ENCODE data around the gene ZSWIM6. TPM values are rescaled to one million over a fixed set of nuclear protein-coding genes. Genes with fewer than 3 reads are reported as not detected.

Gene ZSWIM6
- total RNA-seq, 1 experiment from 2014 or later: 10.0 TPM

DNA sequence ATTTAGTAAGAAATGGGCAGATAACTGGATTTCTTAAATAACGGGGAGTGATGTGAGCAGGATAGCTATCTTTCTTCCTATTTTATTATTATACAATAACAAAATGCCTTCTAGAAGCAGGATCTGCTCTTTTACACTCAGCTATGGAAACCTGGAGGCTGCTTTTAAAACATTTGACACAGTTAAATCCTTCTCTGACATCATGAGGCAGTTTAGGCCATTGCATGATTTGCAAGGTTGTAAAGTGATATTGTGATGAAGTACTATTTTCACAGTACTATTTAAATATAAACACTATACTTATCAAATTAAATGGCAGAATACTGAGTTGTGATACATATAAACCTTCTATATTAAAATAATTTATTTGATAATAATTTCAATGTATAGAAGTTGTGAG is 93.9 kb downstream of the ZSWIM6 start:
- ChIA-PET CTCF (no interaction called here), POLR2A (no interaction called here)
- no peak overlapping the region for H3K27ac Mint-ChIP-seq (ENCODE audit: unreplicated experiment)
- intact Hi-C loops (cut with micrococcal nuclease; ENCODE audit: unreplicated experiment): no loop called here
- TF ChIP-seq, protein P1, sequence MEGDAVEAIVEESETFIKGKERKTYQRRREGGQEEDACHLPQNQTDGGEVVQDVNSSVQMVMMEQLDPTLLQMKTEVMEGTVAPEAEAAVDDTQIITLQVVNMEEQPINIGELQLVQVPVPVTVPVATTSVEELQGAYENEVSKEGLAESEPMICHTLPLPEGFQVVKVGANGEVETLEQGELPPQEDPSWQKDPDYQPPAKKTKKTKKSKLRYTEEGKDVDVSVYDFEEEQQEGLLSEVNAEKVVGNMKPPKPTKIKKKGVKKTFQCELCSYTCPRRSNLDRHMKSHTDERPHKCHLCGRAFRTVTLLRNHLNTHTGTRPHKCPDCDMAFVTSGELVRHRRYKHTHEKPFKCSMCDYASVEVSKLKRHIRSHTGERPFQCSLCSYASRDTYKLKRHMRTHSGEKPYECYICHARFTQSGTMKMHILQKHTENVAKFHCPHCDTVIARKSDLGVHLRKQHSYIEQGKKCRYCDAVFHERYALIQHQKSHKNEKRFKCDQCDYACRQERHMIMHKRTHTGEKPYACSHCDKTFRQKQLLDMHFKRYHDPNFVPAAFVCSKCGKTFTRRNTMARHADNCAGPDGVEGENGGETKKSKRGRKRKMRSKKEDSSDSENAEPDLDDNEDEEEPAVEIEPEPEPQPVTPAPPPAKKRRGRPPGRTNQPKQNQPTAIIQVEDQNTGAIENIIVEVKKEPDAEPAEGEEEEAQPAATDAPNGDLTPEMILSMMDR (IDR thresholded peaks at IDR 0.05; ENCODE audit: insufficient read depth in 1 of 2, low read depth in 1 of 2, low read length in 1 of 2, severe bottlenecking in 1 of 2, unreplicated experiment in 1 of 2): no peak
- H3K4me1 Mint-ChIP-seq (ENCODE audit: low read depth, unreplicated experiment): peaks cover 5% of the 10 kb centered on the region
- peaks cover 7% of the 10 kb centered on the region for H3K36me3 Mint-ChIP-seq (ENCODE audit: insufficient read depth, unreplicated experiment)
- Histone ChIP-seq H3K36me3 (ENCODE audit: control insufficient read depth, insufficient read depth, low read length) (no peaks in the 10 kb centered on the region), H3K4me1 (no peaks in the 10 kb centered on the region), H3K4me3 (ENCODE audit: low read depth, low read length) (no peak overlapping the region), H3K27me3 (replicated peaks; ENCODE audit: control insufficient read depth, insufficient read depth, low read length) (no peaks in the 10 kb centered on the region), H3K9me3 (no peaks in the 10 kb centered on the region)
- DNase-seq: no peak
- no peaks in the 10 kb centered on the region for H3K27me3 Mint-ChIP-seq (ENCODE audit: insufficient read depth, unreplicated experiment)
- peaks cover 9% of the 10 kb centered on the region for H3K9me3 Mint-ChIP-seq (ENCODE audit: unreplicated experiment)
- H3K4me3 Mint-ChIP-seq (ENCODE audit: unreplicated experiment): no peak overlapping the region
- BruUV-seq (replicated peaks): no TSS peak

DNA sequence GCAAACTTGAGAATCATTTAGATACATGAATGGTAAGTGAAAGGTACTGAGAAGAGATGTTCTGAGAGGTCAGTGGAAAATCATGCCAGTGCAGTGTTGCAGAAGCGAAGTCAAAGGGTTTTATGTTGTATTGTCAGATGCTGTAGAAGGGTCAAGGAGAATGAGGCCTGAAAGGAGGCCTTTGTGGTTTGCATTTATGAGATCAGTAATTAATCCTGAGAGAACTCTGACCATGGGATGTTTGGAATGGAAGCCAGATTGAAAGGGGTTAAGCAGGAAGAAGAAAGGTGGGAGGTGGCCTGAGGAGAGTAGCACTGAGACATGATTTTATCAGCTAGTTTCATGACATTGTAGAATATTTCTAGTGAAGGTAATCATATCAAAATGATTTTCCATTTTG is 97.8 kb downstream of the ZSWIM6 start:
- CTCF ChIA-PET: no interaction called here
- H3K4me1 Mint-ChIP-seq (ENCODE audit: low read depth, unreplicated experiment): peaks cover 5% of the 10 kb centered on the region

DNA sequence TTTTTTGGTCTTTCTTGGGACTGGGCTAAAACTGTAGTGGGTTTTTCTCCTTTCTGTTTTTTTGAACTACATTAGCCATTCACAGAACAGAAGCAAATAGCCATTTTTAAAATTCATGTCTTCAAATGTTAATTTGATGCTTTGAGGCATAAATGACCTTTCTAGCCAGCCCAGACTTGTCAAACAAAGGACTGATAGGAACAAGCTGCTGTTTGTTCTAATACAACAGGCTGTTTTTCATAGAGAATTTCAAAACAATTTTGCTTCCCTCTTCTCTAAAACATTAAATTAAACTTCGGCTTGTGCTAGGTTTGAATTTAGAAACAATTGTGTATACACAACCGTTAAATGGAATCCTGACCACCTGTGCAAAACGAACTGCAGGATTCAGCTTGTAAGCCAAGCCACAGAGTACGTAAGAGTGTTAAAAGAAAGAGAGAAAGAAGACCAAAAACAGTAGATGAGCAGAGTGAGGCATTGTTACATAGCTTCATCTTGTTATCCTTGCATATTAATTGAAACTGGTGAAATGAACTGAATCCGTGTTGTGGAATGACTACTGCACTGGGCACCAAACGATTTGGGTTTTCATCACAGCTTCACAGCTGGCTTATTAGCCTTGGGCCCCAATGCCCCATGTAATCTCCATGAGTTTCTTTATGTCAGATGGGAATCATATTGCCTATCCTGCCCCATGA is 100.0 kb downstream of the ZSWIM6 start:
- H3K27me3 Mint-ChIP-seq (ENCODE audit: insufficient read depth, unreplicated experiment): no peaks in the 10 kb centered on the region
- H3K9me3 Mint-ChIP-seq (ENCODE audit: unreplicated experiment): no peaks in the 10 kb centered on the region
- DNase-seq: no peak
- no peak overlapping the region for H3K4me3 ChIP-seq (ENCODE audit: low read depth, low read length)
- no peaks in the 10 kb centered on the region for H3K27me3 ChIP-seq (replicated peaks; ENCODE audit: control insufficient read depth, insufficient read depth, low read length)
- ChIA-PET POLR2A (no interaction called here), CTCF (no interaction called here)
- no peaks in the 10 kb centered on the region for H3K9me3 ChIP-seq
- intact Hi-C loops (cut with micrococcal nuclease; ENCODE audit: unreplicated experiment): no loop called here
- no peak overlapping the region for H3K4me3 Mint-ChIP-seq (ENCODE audit: unreplicated experiment)
- no peak overlapping the region for H3K27ac Mint-ChIP-seq (ENCODE audit: unreplicated experiment)
- H3K4me1 Mint-ChIP-seq (ENCODE audit: low read depth, unreplicated experiment): peaks cover 5% of the 10 kb centered on the region
- TF ChIP-seq, protein P1 (IDR thresholded peaks at IDR 0.05; ENCODE audit: insufficient read depth in 1 of 2, low read depth in 1 of 2, low read length in 1 of 2, severe bottlenecking in 1 of 2, unreplicated experiment in 1 of 2): no peak
- no peaks in the 10 kb centered on the region for H3K36me3 ChIP-seq (ENCODE audit: control insufficient read depth, insufficient read depth, low read length)
- BruUV-seq (replicated peaks): no TSS peak
- no peaks in the 10 kb centered on the region for H3K36me3 Mint-ChIP-seq (ENCODE audit: insufficient read depth, unreplicated experiment)
- no peaks in the 10 kb centered on the region for H3K4me1 ChIP-seq

More for the DNA sequence above, 97.8 kb downstream of the ZSWIM6 start:
- H3K27me3 Mint-ChIP-seq (ENCODE audit: insufficient read depth, unreplicated experiment): no peaks in the 10 kb centered on the region
- H3K36me3 Mint-ChIP-seq (ENCODE audit: insufficient read depth, unreplicated experiment): no peaks in the 10 kb centered on the region
- TF ChIP-seq, protein P1 (IDR thresholded peaks at IDR 0.05; ENCODE audit: insufficient read depth in 1 of 2, low read depth in 1 of 2, low read length in 1 of 2, severe bottlenecking in 1 of 2, unreplicated experiment in 1 of 2): no peak
- H3K27ac Mint-ChIP-seq (ENCODE audit: unreplicated experiment): no peak overlapping the region
- Histone ChIP-seq H3K9me3 (no peaks in the 10 kb centered on the region), H3K27me3 (replicated peaks; ENCODE audit: control insufficient read depth, insufficient read depth, low read length) (no peaks in the 10 kb centered on the region), H3K4me1 (no peaks in the 10 kb centered on the region), H3K36me3 (ENCODE audit: control insufficient read depth, insufficient read depth, low read length) (no peaks in the 10 kb centered on the region), H3K4me3 (ENCODE audit: low read depth, low read length) (no peak overlapping the region)
- DNase-seq: no peak
- BruUV-seq (replicated peaks): no TSS peak
- H3K4me3 Mint-ChIP-seq (ENCODE audit: unreplicated experiment): no peak overlapping the region
- POLR2A ChIA-PET: no interaction called here
- no peaks in the 10 kb centered on the region for H3K9me3 Mint-ChIP-seq (ENCODE audit: unreplicated experiment)
- intact Hi-C loops (cut with micrococcal nuclease; ENCODE audit: unreplicated experiment): no loop called here

All from Caco-2 (cell line).